HG02938 (cell line): ENCODE data around the gene DLG1.

ENCODE experiments used
- ATAC-seq: cut with Tn5 transposase; IDR thresholded peaks from one replicate; pipeline ENCODE4 v1.9.1; 2021; ENCODE audit warnings: mild to moderate bottlenecking, moderate library complexity; ENCODE audit not compliant: unreplicated experiment

The DLG1 gene

DNA sequence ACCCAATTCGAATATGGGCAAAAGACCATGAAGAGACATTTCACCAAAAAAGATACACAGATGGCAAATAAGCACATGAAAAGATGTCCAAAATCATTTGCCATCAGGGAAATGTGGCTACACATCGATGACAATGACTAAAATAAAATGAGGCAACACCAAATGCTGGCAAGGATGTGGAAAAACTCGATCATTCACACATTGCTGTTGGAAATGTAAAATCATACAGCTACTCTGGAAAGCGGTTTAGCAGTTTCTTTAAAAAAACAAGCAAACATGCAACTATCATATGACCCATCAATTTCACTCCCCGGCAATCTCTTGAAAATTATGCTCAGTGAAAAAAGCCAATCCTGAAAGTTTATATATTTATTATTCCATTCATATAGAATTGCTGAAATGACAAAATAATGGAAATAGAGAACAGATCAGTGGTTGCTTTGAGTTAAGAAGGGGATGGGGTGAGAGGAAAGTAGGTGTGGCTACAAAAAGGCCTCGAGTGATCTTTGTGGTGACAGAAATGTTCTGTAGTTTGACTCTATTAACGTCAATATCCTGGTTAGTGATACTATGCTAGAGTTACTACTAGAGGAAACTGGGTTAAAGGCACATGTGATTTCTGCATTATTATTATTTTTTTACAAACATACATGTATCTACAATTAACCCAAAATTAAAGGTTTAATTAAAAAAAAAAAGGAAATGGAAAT is 45.0 kb downstream of the DLG1 start:
- ATAC-seq, result no peak

DNA sequence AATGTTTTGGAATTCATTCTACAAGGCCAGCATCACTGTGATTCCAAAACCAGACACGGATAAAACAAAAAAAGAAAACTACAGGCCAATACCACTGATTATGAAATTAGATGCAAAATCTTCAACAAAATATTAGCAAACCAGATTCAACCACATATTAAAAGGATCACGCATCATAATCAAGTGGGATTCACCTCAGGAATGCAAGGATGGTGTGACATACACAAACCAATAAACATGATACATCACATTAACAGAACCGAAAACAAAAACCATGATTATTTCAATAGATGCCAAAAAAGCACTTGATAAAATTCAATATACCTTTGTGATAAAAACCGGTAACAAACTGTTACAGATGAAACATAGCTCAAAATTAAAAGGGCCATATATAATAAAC is 48.9 kb downstream of the DLG1 start:
- no peak for ATAC-seq

DNA sequence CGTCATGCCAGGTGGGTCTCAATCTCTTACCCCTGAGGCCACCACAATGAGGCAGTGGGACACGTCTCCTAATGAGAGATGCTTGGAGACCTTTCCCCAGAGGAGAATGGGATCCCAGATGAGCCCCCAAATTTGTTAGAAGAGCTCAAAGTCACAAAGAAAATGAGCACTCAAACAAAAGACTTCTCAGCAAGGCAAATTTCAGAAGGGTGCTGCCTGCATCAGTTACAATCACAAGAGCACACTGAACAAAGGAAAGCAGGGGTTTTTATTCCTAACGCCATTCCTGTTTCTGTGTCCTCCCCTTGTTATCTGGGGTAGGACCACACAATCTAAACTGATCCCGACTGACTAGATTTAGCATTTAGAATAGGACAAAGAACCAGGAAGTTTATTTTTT is 50.1 kb downstream of the DLG1 start:
- no peak for ATAC-seq

DNA sequence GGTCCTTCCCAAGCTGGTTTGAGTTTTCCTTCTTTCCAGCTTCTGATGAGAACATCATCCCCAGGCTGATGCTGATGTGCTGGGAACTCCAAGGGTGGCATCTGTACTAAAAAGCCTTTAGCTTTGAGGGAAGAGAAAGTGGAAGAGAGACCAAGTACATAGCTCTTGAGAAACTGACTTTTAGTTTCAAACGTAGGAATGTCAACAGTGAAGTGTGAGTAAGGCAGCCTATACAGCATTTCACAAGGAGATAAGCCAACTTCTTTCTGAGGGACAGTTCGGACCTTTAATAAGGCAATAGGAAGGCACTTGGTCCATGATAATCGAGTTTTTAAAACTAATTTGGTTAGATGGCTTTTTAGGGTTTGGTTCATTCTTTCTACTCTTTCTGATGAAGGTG is 53.7 kb downstream of the DLG1 start:
- ATAC-seq, result no peak

DNA sequence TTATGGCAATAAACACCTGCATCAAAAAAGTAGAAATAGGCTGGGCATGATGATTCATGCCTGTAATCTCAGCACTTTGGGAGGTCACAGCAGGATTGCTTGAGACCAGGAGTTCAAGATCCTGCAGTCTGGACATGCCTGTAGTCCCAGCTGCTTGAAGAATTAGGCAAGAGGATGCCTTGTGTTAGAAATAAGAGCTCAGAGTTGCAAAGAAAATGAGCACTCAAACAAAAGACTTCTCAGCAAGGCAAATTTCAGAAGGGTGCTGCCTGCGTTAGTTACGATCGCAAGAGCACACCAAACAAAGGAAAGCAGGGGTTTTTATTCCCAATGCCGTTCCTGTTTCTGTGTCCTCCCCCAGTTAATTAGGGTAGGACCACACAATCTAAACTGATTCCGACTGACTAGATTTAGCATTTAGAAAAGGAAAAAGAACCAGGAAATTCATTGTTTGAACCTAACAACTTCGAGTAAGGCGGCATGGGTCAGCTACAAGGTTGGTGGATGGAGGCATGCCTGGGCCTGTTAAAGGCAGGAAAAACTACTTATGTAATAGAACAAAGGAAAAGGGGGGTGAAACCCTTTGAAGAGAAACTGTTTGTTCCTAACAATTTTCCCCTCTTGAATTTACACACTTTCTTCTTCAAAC is 55.5 kb downstream of the DLG1 start:
- no peak for ATAC-seq

DNA sequence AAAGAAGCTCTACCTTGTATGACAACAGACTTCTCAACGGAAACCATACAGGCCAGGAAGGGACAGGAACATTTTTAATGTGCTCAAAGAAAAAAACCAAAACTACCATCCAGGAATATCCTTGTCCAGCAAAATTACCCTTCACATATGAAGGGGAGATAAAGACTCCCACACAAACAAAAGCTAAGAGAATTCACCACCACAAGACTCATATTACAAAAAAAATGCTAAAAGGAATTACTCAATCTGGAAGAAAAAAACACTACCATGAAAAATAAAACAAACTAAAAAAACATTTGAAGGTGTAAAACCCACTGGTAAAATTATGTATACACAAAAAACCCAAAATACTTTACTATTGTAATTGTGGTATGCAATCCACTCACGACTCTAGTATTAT is 57.2 kb downstream of the DLG1 start:
- ATAC-seq, result no peak

DNA sequence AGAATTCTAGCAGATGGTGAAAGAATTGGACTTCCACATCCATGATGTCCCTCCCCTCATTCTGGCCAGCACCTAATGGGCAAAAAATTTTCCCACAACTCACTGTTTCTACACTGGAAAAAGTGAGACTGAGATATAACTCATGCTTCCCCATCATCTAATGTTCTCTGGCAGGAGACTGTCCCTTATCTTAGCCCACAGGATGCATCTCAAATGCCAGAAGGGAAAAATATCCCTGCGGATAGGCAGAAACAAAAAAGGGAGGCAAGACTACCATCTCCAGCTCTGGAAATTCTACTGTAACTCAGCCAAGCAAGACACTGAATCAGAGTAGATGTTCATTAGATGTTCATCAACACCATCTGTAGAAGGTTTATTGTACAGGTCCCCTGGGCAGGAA is 58.6 kb downstream of the DLG1 start:
- no peak for ATAC-seq

DNA sequence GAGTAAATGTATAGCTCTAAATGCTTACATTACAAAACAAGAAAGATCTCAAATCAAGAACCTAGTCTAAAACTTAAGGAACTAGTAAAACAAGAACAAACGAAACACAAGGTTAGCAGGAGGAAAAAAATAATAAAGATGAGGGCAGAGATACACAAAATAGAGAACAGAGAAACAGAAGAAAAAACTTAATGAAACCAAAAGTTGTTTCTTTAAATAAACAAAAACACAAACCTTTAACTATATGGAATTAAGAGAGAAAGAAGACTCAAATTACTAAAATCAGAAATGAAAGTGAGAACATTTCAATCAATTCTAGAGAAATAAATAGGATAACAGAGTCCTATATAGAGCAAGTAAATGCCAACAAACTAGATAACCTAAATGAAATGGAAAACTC is 59.6 kb downstream of the DLG1 start:
- ATAC-seq, result no peak

DNA sequence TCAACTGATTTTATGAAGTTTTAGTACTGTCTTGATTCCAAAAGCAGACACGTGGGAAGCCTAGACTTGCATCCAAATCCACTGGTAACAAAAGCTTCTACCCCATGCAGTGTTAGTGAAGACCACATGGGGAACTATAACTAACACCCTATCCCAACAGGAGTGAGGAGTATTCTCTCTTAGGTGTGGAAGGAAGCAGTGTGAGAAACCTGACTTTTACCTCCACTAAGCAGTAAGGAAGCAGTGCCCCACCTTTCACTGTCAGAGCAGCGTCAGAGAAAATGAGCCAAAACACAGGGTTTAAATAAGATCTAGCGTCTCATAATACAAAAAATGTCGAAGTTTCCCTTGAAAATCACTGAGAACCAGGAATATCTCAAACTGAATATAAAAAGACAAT is 60.5 kb downstream of the DLG1 start:
- ATAC-seq, result no peak

DNA sequence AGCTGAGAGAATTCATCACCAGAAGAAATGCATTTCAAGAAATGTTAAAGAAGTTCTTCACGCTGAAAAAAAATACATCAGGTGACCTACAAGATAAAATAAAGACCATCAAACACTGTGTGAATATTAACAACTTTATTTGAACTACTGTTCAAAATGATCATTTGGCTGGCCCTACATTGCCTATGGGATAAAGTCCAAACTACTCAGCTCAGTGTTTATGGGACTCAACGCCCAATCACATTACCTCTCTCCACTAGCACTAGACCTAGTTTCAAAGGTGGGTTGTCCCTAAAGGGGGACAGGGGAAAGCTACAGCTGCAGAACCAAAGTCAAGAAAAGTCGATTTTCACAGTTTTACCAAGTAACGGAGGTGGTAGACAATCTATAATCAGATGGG is 62.0 kb downstream of the DLG1 start:
- ATAC-seq, result no peak

DNA sequence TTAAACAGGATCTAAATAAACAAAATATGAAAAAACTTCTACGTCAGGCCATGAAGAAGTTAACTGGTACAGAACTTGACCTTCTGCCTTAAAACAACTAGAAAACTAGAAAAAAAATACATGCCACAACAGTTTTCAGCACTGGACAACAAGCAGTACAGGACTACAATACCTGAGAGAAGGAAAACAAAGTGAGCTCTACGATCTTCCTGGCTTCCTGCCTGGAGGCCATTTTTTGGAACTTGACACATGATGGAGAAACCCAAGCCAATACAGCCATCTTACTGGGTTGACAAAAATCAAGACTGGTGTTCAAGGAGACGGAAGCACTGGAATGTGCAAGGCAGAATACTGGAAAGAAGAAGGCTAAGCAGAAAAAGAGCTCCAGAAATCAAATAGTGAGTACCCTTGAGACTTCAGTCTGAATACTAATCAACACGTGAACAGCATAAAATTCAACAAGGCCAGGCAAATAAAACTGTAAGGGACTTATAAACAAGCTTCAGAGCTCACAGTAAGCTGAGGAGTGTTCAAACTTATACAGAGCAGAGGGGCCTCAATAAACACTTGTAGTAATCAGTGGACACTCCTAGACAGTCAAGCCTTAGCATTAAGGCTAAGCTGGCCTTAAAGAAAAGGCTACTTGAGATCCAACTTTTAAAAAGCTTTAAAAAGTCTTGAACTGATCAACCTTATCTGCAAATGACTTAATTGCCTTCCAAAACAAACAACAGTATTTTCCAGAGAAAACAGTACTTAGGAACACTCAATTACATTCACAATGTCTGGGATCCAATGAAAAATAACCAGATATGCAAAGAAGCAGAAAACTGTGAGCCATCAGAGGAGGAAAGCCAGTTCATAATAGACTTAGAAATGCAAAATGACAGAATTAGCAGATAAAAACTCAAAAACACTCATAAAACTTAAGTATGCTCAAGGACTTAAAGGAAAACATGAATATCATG is 63.2 kb downstream of the DLG1 start:
- ATAC-seq, result no peak

DNA sequence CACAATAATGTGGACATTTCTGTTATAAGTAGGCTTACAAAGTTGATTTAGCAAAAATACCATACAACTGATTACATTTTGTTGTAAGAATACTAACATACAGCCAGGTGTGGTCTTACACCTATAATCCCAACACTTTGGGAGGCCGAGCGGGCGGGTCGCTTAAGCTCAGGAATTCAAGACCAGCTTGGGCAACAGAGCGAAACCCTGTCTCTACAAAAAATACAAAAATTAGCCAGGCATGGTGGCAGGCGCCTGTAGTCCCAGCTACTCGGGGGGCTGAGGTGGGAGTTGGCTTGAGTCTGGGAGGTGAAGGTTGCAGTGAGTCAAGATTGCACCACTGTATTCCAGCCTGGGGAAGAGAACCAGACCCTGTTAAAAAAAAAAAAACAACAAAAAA is 67.1 kb downstream of the DLG1 start:
- no peak for ATAC-seq

DNA sequence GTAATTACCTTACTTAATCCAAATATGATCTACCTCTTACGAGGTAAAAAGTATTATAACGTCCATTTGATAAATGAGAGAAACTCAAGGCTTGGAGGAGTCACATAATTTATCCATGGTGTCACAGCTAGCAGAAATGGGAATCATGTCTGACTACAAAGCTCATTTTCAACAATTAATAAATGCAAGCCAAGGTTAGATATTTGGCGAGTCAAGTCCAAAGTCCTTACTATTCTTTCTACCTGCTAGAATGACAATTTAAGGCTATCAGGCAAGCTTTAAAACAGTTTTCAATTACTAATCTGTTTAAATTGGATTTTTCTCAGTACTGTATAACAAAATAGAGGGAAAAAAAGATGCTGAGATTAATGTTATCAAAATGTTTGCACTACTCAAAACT is 68.6 kb downstream of the DLG1 start:
- ATAC-seq, result no peak

DNA sequence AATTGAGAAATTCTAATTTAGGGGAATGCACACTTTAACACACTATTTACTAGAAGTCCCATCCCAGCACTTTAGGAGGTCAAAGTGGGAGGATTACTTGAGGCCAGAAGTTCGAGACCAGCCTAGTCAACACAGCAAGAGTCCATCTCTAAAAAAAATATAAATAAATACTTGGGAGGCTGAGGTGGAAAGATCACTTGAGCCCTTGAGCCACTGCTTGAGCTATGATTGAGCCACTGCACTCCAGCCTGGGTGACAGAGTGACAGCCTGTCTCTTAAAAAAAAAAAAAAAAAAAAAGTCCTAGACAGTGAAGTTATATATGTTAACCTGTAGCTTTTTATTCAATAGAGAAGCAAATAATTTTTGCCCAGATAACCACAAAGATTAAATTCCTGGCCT is 69.2 kb downstream of the DLG1 start:
- ATAC-seq, result no peak

DNA sequence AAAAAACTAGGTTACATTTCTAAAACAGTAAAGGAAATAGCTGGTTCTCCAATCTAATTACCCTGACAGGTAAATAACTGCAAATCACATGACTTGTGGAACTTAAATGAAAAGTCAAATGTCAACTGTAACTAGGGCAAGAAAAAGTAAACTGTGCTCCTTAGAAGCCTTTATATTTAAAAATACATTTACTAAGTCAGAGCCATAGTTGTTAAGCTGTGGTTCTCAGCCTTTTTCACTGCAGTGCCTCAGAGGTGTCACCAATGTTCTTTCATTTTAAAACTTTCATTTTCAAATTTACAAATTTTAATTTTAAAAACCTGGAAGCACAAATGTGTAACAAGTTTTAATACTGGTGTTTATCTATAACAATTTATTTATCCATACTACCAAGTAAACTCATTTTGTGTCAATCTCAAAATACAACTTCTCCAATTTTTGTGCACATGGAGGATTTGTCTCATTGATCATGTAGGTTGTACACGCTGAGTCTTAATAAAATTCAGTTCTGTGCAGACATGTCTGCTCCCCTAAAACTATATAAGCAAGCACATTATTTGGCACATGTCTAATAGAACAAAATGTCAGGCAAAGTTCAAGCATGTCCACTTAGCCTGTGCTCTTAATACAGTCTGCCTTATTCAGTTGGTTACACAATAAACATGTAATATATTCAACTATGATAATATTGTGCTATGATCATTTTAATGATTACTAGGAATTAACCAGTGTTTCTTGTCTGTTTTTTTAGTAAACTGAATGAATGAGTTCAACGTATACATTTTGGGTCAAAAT is 70.4 kb downstream of the DLG1 start:
- no peak for ATAC-seq

DNA sequence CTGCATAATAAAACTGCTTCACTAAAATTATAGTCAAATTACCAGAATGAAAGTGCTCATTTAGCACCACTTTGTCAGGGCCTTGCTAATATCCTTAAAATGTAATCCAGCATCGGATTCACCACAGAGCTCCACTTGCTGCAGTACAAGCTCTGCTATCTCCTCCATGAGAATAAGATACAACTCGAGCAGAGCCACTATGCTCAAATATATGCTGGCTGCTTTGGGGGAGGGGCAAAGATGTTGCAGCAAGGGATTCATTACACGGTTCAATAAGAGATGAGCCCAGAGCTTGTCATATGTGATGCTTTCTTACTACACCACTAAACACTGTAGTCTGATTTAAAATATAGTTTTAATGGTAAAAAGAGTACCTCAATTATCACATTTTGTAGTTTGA is 72.2 kb downstream of the DLG1 start:
- ATAC-seq, result no peak

DNA sequence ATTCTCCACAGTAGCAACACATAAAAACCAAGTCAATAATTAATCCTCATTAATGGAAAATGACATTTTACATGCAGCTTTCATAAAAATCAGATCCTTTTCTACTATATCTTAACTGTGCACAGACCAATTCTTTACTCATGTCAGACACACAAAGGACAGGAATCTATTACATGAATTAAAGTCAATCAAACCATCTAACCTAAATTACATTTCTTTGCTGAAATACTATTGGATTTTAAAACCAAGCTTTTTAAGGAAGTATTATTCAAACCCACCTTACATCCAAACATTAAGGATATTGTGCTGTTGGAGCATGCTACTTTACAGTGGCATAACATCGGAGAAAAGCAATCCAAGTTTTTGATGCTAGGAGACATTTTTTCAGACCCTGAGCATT is 72.8 kb downstream of the DLG1 start:
- ATAC-seq, result no peak

DNA sequence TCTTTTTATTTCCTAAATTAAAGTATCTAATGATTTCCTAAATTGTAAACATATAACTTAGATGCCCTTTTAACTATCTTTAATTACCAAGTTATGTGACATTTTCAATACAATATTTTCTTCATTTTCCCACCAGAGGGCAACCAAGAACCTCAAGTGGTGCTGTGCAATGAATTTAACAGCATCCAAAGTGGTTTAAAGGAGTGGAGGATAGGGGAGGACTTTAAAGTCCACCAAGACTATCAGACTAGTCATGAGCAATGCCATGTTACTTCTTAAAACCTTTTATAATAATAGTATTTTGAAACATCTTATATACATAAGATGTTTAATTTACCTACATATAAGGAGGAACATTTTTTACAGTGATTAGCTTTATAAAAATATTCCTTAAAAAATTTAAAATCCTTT is 74.4 kb downstream of the DLG1 start:
- no peak for ATAC-seq

DNA sequence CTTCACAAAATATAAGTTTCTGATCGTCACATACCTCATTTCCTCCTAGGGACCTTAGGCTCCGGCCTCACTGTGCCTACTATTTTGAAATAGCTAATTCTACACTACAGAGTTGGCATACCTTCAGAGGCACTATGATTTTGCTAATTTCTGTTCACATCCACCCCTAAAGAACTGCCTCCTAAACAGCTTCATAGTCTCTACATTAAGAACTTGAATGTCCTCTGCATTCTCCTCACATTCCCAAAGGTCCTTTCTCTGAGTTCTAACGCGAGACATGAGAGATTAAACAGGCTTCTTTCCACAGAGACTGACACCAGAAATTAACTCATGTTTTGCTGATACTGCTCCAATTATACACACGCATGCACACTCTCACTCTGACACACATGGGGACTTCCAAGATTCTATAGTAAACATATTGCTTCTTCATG is 75.5 kb downstream of the DLG1 start:
- ATAC-seq, result no peak

DNA sequence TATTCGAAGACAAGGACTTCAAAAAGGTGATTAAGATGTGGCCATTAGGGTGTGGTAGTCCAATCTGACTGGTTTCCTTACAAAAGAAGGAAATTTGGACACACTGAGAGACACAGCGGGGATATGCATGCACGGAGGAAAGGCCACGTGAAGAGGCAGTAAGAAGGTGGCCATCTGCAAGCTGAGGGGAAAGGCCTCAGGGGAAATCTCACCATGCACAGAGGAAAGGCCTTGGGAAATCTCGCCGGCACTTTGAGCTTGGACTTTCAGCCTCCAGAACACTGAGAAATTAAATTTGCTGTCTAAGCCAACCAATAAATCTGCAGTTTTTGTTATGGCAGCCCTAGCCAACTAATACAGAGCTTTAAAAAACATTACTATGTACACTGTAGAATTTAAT is 78.8 kb downstream of the DLG1 start:
- ATAC-seq, result no peak

DNA sequence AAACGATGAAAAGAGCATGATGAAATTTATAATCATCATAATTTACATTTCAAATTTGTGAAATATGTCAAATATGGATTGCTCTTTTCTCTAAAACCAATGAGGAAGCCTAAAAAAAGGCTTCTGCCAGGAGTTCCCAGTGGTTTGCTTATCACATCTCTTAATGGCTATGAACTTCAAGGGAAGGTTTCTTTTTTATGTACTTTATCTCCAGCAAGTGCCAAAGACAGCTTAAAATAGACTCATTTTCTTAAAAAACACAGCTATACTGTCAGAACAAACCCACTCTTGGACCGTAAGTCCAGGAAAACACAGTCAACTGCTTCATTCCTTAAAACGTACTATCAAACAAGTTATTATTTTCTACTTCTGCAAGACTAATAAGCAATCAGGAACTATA is 80.2 kb downstream of the DLG1 start:
- no peak for ATAC-seq
